ENCODE data around the gene B3GNT5.

B3GNT5 gene

GRCh38 chr3:183295211-183295610, 42.2 kb downstream of the B3GNT5 start:
- Histone ChIP-seq H3K27ac (ENCODE audit: low read length) (no peak overlapping the region), H4K20me1 (ENCODE audit: insufficient read depth, low read length) (no peaks in the 10 kb centered on the region), H3K9ac (ENCODE audit: low read length) (no peak overlapping the region), H3K4me2 (ENCODE audit: low read length) (no peak overlapping the region), H3K4me3 (ENCODE audit: low read length) (no peak overlapping the region), H3K27me3 (ENCODE audit: low read depth, low read length) (no peaks in the 10 kb centered on the region), H3K36me3 (replicated peaks; ENCODE audit: low read depth, low read length) (no peaks in the 10 kb centered on the region), H3K79me2 (ENCODE audit: low read length) (no peaks in the 10 kb centered on the region), H2AFZ (ENCODE audit: low read depth, low read length) (no peak overlapping the region), H3K9me3 (ENCODE audit: insufficient read depth, low read length) (no peaks in the 10 kb centered on the region), H3K4me1 (ENCODE audit: low read length) (no peaks in the 10 kb centered on the region)
- no peak for TF ChIP-seq CTCF (IDR thresholded peaks at IDR 0.05; ENCODE audit: low read depth, low read length)

- Histone ChIP-seq H3K79me2 (ENCODE audit: low read length) (no peaks in the 10 kb centered on the region), H3K27me3 (ENCODE audit: low read depth, low read length) (no peaks in the 10 kb centered on the region), H3K4me1 (ENCODE audit: low read length) (no peaks in the 10 kb centered on the region), H3K9ac (ENCODE audit: low read length) (no peak overlapping the region), H3K36me3 (replicated peaks; ENCODE audit: low read depth, low read length) (no peaks in the 10 kb centered on the region), H2AFZ (ENCODE audit: low read depth, low read length) (no peak overlapping the region), H3K27ac (ENCODE audit: low read length) (no peak overlapping the region), H4K20me1 (ENCODE audit: insufficient read depth, low read length) (no peaks in the 10 kb centered on the region), H3K9me3 (ENCODE audit: insufficient read depth, low read length) (no peaks in the 10 kb centered on the region), H3K4me2 (ENCODE audit: low read length) (no peak overlapping the region), H3K4me3 (ENCODE audit: low read length) (no peak overlapping the region)
- TF ChIP-seq CTCF (IDR thresholded peaks at IDR 0.05; ENCODE audit: low read depth, low read length) = no peak
Observed at GRCh38 chr3:183296944-183297343, 43.9 kb downstream of the B3GNT5 start.

GRCh38 chr3:183298701-183299153, 45.7 kb downstream of the B3GNT5 start:
- no peaks in the 10 kb centered on the region for H4K20me1 ChIP-seq (ENCODE audit: insufficient read depth, low read length)
- no peaks in the 10 kb centered on the region for H3K9me3 ChIP-seq (ENCODE audit: insufficient read depth, low read length)
- H3K4me1 ChIP-seq (ENCODE audit: low read length) = no peaks in the 10 kb centered on the region
- H3K36me3 ChIP-seq (replicated peaks; ENCODE audit: low read depth, low read length) = no peaks in the 10 kb centered on the region
- H3K27ac ChIP-seq (ENCODE audit: low read length) = no peak overlapping the region
- no peaks in the 10 kb centered on the region for H3K79me2 ChIP-seq (ENCODE audit: low read length)
- no peak overlapping the region for H3K9ac ChIP-seq (ENCODE audit: low read length)
- no peak overlapping the region for H3K4me2 ChIP-seq (ENCODE audit: low read length)
- no peaks in the 10 kb centered on the region for H3K27me3 ChIP-seq (ENCODE audit: low read depth, low read length)
- TF ChIP-seq CTCF (IDR thresholded peaks at IDR 0.05; ENCODE audit: low read depth, low read length) (no peak), EZH2phosphoT487 (IDR thresholded peaks at IDR 0.05; ENCODE audit: low read depth) (no peak)
- no peak overlapping the region for H3K4me3 ChIP-seq (ENCODE audit: low read length)
- H2AFZ ChIP-seq (ENCODE audit: low read depth, low read length) = no peak overlapping the region

GRCh38 chr3:183299976-183300375, 46.9 kb downstream of the B3GNT5 start:
- no peaks in the 10 kb centered on the region for H3K27me3 ChIP-seq (ENCODE audit: low read depth, low read length)
- H4K20me1 ChIP-seq (ENCODE audit: insufficient read depth, low read length) = no peaks in the 10 kb centered on the region
- no peaks in the 10 kb centered on the region for H3K9me3 ChIP-seq (ENCODE audit: insufficient read depth, low read length)
- no peak overlapping the region for H3K4me3 ChIP-seq (ENCODE audit: low read length)
- H3K27ac ChIP-seq (ENCODE audit: low read length) = no peak overlapping the region
- H3K36me3 ChIP-seq (replicated peaks; ENCODE audit: low read depth, low read length) = no peaks in the 10 kb centered on the region
- no peak overlapping the region for H2AFZ ChIP-seq (ENCODE audit: low read depth, low read length)
- H3K4me1 ChIP-seq (ENCODE audit: low read length) = no peaks in the 10 kb centered on the region
- H3K9ac ChIP-seq (ENCODE audit: low read length) = no peak overlapping the region
- no peaks in the 10 kb centered on the region for H3K79me2 ChIP-seq (ENCODE audit: low read length)
- no peak for TF ChIP-seq EZH2phosphoT487 (IDR thresholded peaks at IDR 0.05; ENCODE audit: low read depth)
- no peak for TF ChIP-seq CTCF (IDR thresholded peaks at IDR 0.05; ENCODE audit: low read depth, low read length)
- no peak overlapping the region for H3K4me2 ChIP-seq (ENCODE audit: low read length)

Measured in OCI-LY3 (cell line).